ENCODE data around the gene TSPOAP1. TPM values are rescaled to one million over a fixed set of nuclear protein-coding genes. Genes with fewer than 3 reads are reported as not detected.

TSPOAP1 gene
- total RNA-seq, 1 experiment from 2014 or later: 4.3 TPM

DNA sequence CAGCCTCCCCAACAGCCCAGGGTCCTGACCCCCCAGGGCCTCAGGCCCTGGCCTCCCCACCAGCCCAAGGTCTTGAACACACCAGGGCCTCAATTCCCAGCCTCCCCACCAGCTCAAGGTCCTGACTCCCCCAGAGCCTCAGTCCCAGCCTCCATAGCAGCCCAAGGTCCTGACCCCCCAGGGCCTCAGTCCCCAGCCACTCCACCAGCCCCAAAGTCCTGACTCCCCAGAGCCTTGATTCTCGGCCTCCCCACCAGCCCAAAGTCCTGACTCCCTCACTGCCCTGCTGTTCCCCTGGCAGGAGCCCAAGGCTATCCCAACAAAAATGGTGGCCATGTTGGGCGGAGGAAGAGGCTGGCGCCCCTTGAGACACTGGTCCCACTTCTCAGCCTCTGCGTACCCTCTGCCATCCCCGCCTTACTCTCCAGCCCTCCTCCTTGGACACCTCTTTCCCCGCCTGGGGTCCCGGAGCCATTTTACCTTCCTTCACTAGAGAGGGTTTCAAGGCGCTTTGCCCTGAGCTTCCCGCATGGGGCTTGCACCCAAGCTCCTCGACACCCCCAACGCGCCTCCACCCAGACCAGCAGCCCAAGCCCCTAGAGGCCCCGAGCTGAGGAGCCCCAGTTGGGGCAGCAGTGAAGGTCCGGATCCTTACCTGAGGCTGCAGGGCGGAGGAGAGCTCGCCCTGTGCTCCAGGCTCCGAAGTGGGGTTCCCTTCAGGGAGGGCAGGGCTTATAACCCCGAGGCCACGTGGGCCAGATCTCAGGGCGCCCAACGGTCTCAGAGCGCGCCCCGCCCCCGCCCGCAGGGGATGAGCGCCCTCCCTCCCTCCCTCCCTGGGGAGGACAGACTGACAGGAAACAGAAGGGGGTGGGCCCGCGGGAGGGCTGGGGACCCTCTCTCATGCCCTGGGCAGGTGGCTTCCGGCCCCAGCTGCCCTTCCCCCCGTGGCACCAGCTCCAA is 3.5 kb upstream of the TSPOAP1 start:
- no TSS peak for BruUV-seq (replicated peaks)
- DNase-seq (no peak), ATAC-seq (no peak)
- Histone ChIP-seq H3K4me1 (ENCODE audit: insufficient read depth, low read length) (peaks cover 6% of the 10 kb centered on the region; the same call in 1 of the 2 replicates), H3K27ac (ENCODE audit: low read length) (no peak overlapping the region), H3K4me2 (ENCODE audit: low read length) (no peak overlapping the region), H4K20me1 (ENCODE audit: low read length) (no peaks in the 10 kb centered on the region), H3K9me3 (ENCODE audit: low read length) (no peaks in the 10 kb centered on the region), H2AFZ (ENCODE audit: low read length) (no peak overlapping the region), H3K9ac (ENCODE audit: low read length) (no peak overlapping the region), H3K27me3 (ENCODE audit: low read length) (no peaks in the 10 kb centered on the region), H3K4me3 (ENCODE audit: low read length) (no peak overlapping the region), H3K79me2 (ENCODE audit: low read length) (no peaks in the 10 kb centered on the region), H3K9me2 (replicated peaks; ENCODE audit: low read length) (no peaks in the 10 kb centered on the region), H3K36me3 (ENCODE audit: low read depth, low read length) (no peaks in the 10 kb centered on the region), H3F3A (ENCODE audit: low read length, unreplicated experiment) (no peaks in the 10 kb centered on the region)
- ChIA-PET CTCF (no interaction called here), POLR2A (ENCODE audit: unreplicated experiment) (no interaction called here)
- intact Hi-C loops (cut with micrococcal nuclease): no loop called here
- TF ChIP-seq, protein P1, sequence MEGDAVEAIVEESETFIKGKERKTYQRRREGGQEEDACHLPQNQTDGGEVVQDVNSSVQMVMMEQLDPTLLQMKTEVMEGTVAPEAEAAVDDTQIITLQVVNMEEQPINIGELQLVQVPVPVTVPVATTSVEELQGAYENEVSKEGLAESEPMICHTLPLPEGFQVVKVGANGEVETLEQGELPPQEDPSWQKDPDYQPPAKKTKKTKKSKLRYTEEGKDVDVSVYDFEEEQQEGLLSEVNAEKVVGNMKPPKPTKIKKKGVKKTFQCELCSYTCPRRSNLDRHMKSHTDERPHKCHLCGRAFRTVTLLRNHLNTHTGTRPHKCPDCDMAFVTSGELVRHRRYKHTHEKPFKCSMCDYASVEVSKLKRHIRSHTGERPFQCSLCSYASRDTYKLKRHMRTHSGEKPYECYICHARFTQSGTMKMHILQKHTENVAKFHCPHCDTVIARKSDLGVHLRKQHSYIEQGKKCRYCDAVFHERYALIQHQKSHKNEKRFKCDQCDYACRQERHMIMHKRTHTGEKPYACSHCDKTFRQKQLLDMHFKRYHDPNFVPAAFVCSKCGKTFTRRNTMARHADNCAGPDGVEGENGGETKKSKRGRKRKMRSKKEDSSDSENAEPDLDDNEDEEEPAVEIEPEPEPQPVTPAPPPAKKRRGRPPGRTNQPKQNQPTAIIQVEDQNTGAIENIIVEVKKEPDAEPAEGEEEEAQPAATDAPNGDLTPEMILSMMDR (conservative IDR thresholded peaks at IDR 0.05; ENCODE audit: low read depth, low read length): no peak
- no peak for TF ChIP-seq EZH2phosphoT487 (IDR thresholded peaks at IDR 0.05; ENCODE audit: borderline replicate concordance, low read length)

DNA sequence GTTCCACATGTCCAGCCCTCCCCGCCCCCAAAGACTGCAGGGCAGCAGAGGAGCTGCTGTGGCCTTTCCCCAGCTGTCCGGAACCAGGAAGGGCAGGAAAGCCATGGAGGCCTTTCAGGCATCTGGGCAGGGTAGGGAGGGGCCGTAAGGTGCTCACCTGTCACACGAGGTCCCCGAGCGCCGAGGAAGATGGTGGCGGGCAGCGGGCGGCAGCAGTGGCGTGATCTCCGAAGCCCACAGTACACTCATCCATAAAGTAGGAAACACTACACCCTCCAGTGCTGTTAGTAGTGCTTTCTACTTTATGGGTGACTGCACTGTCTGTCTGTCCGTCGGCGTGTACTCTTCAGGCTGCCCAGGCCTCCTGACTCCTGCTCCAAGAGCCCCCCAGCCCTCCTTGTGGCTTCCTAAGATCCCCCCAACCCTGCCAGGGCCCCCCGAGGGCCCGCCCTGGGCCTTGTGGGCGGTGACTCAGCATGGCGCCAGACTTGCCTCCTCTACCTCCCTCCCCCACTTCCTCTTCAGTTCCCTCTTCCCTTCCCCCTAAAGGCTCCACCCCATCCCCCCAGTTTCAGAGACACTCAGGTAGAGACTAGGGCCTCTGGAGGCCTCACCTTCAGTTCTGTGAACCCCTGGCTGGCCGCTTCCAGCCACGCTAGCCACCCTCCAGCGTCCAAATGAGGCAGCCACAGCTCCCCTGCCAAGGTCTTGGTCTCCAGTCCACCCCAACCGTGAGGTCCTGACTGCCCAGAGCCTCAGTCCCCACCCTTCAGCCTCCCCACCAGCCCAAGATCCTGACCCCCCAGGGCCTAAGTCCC is 2.6 kb upstream of the TSPOAP1 start:
- BruUV-seq (replicated peaks): no TSS peak
- Histone ChIP-seq H3K9me2 (replicated peaks; ENCODE audit: low read length) (no peaks in the 10 kb centered on the region), H3K9ac (ENCODE audit: low read length) (no peak overlapping the region), H3K4me3 (ENCODE audit: low read length) (no peak overlapping the region), H3K4me1 (ENCODE audit: insufficient read depth, low read length) (peaks cover 6% of the 10 kb centered on the region; the same call in 1 of the 2 replicates), H3K27me3 (ENCODE audit: low read length) (no peaks in the 10 kb centered on the region), H3F3A (ENCODE audit: low read length, unreplicated experiment) (no peaks in the 10 kb centered on the region), H3K79me2 (ENCODE audit: low read length) (no peaks in the 10 kb centered on the region), H4K20me1 (ENCODE audit: low read length) (no peaks in the 10 kb centered on the region), H3K36me3 (ENCODE audit: low read depth, low read length) (no peaks in the 10 kb centered on the region), H2AFZ (ENCODE audit: low read length) (no peak overlapping the region), H3K9me3 (ENCODE audit: low read length) (no peaks in the 10 kb centered on the region), H3K27ac (ENCODE audit: low read length) (no peak overlapping the region), H3K4me2 (ENCODE audit: low read length) (no peak overlapping the region)
- ChIA-PET CTCF (no interaction called here), POLR2A (ENCODE audit: unreplicated experiment) (no interaction called here)
- TF ChIP-seq, protein P1 (conservative IDR thresholded peaks at IDR 0.05; ENCODE audit: low read depth, low read length): no peak
- TF ChIP-seq EZH2 (IDR thresholded peaks at IDR 0.05; ENCODE audit: low read length, unreplicated experiment): no peak
- TF ChIP-seq EZH2phosphoT487 (IDR thresholded peaks at IDR 0.05; ENCODE audit: borderline replicate concordance, low read length): no peak
- DNase-seq (no peak), ATAC-seq (no peak)
- intact Hi-C loops (cut with micrococcal nuclease): no loop called here

Data from PC-3 (cell line).